ENCODE results near the gene KIAA1755.
"Not testable (repeated sequence)": the region's sequence is repeated elsewhere in the genome, so short reads cannot be mapped to it uniquely, and the experiment has no call there.

Gene KIAA1755

DNA sequence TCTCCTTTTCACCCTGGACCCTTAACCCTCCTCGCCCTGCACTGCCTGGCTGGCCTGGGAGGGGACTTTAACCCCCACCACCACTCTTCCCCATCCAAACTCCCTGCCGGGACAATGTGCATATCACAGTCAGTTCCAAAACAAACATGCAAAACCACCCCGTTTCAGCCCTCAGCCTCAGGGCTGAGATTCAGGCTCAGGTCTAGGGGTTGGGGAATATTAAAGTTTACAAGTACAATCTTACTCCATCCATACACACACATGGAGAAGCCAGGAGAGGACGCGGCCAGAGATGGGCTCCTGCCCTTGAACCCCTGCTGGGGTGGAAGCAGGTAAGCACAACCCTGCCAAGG, 534 bp downstream of the KIAA1755 start:
- DNase-seq (ENCODE audit: low read depth): no peak

DNA sequence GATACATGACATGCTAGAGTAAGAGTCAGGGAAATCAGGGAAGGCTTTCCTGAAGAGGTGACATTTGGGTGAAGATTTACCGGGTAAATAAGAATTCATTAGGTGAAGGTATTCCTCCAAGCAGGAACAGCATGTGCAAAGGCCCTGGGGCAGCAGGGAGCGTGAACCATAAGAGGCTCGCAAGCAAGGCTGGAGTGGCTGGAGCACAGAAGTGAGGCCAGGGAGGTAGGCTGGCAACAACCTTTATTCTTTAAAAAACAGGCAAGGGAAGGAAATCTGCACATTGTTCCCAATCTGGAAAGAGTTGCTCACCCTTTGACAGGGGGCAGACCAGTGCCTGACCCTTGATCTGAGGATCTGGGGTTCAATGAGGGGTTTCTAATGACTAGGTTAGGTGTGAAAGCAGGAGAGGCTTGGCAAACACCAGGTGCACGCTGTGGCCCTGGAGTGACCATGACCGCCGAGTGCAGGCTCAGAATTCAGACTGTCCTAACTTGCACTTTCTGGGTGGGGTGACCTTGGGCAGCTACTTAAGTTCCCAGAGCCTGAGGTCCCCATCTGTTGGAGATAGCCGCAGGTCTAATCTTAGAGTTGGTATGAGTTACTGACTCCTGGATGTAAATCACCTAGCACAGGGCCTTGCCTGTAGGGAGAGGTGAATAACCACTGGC, 1.9 kb downstream of the KIAA1755 start:
- no peak for DNase-seq (ENCODE audit: low read depth)

GRCh38 chr20:38256966-38257365, 3.6 kb downstream of the KIAA1755 start:
- DNase-seq (ENCODE audit: low read depth): no peak

- DNase-seq (ENCODE audit: low read depth): no peak
These were observed 4.5 kb downstream of the KIAA1755 start for GRCh38 chr20:38256021-38256420.

- DNase-seq (ENCODE audit: low read depth): no peak
These were observed 5.1 kb downstream of the KIAA1755 start for GRCh38 chr20:38255393-38255792.

DNA sequence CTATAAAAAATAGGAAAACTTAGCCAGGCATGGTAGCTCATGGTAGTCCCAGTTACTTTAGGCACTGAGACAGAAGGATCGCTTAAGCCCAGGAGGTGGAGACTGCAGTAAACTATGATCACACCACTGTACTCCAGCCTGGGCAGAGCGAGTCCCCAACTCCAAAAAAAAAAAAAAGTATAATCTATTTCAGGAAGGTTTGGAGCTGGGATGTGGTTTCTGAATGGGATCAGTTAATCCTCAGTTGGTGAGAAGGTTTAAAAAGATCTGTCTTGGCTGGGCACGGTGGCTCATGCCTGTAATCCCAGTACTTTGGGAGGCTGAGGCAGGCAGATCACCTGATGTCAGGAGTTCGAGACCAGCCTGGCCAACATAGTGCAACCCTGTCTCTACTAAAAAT, 5.9 kb downstream of the KIAA1755 start:
- DNase-seq (ENCODE audit: low read depth): not testable (repeated sequence)

DNA sequence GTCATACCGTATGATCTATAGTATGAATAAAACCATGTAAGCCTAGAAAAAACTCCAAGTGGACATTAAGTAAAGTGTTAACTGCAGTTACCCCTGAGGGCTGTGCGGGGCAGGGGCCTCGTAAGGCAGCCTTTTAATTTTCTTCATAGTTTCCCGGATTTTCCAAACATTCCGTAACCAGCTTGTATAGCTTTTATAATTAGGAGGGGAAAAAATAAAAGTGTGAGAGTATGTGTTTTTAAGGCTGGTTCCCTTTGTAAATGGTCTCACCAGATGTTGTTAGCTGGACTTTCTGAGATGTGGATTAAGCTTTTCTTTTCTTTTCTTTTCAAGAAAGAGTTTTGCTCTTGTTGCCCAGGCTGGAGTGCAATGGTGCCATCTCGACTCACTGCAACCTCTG, 7.0 kb downstream of the KIAA1755 start:
- DNase-seq (ENCODE audit: low read depth): no peak

GRCh38 chr20:38252292-38253288, 7.9 kb downstream of the KIAA1755 start:
- DNase-seq (ENCODE audit: low read depth): no peak

DNA sequence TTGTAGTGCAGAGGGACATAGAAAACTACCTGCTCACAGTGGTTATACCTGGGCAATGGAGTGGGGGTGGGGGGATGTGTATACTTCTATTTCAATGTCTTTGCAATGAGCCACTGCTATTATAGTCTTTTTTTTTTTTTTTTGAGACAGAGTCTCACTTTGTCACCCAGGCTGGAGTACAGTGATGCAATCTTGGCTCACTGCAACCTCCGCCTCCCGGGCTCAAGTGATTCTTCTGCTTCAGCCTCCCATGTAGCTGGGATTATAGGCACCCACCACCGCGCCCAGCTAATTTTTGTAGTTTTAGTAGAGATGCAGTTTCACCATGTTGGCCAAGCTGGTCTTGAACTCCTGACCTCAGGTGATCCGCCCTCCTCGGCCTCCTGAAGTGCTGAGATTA, 9.1 kb downstream of the KIAA1755 start:
- not testable (repeated sequence) for DNase-seq (ENCODE audit: low read depth)

DNA sequence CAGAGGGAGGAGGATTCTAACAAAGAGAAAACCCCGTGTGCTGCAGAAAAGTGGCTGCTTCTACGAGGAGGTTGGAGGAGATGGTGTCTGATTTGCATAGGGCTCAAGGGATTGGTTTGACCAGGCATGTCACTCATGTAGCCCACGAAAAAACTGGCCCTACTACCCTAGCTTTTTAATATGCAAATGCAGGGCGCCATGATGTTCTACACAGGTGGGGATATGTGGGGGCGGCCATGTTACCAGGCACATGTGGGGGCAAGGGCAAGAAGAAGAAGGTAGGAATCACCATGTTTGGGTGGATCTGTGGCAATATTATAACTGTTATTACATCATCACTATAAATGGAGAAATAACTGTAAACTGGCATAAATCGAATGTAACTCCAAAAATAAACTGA, 9.9 kb downstream of the KIAA1755 start:
- DNase-seq (ENCODE audit: low read depth): no peak

GRCh38 chr20:38249536-38250310, 10.8 kb downstream of the KIAA1755 start:
- no peak for DNase-seq (ENCODE audit: low read depth)

- DNase-seq (ENCODE audit: low read depth): no peak
These were observed 12.4 kb downstream of the KIAA1755 start for GRCh38 chr20:38248133-38248532.

DNA sequence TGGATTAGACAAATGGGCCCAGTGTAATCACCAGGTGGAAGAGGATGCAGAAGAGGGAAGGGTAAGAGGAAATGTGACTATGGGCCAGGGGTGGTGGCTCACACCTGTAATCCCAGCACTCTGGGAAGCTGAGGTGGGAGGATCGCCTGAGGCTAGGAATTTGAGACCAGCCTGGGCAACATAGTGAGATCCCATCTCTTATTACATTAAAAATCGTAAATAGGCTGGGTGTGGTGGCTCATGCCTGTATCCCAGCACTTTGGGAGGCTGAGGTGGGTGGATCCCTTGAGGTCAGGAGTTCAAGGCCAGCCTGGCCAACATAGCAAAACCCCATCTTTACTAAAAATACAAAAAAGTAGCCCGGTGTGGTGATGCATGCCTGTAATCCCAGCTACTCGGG, 12.8 kb downstream of the KIAA1755 start:
- DNase-seq (ENCODE audit: low read depth): not testable (repeated sequence)

DNA sequence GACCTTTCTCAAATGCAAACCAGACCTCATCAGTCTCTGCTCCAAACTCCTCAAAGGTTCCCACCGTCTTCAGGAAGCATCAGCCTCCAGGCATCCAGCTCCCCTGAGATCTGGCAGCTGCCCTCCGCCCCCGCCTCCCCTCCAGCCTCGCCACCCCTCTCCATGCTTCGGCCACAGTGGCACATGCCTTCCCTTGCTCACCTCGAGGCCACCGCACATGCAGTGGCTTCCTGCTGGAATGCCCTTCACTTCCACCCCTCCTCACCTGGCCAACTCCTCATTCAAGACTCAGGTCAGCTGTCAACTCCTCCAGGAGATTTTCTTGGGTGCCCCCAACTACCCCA, 13.4 kb downstream of the KIAA1755 start:
- DNase-seq (ENCODE audit: low read depth): no peak

DNA sequence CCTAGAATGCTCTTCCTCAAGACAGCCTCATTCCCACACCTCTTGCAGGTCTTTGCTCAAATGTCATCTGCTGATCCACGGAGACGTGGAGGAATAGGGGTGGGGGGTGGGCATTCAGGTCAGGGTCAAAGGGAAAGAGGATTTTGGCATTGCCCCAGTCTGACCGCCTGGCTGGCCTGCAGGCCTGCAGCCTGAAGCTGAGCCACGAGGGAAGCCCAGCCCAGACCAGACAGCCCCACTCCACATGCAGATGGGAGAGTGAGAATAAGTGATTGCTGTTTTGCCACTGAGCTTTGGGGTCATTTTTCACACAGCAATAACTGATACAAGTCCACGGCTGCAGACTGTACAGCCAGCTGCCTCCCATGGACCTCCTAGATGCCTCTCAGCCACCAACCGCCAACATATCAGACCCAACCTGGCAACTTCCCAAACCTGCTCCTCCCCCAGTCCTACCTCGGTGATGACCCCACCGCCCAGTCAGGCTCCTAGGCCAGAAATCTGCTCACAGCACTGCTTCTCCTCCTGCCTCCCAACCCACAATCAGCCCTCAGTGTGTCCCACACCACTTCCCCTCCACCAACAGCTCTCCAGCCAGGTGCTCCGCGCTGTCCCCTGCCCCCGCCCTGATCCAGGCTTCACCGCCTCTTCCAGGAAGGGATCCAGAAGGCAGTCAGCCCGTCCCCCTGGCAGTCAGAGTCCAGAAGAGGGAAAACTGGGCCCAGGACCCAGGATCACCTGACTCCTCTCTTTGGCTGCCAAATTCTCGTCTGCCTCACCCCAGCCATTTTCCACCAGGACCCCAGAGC, 14.0 kb downstream of the KIAA1755 start:
- no peak for DNase-seq (ENCODE audit: low read depth)

DNA sequence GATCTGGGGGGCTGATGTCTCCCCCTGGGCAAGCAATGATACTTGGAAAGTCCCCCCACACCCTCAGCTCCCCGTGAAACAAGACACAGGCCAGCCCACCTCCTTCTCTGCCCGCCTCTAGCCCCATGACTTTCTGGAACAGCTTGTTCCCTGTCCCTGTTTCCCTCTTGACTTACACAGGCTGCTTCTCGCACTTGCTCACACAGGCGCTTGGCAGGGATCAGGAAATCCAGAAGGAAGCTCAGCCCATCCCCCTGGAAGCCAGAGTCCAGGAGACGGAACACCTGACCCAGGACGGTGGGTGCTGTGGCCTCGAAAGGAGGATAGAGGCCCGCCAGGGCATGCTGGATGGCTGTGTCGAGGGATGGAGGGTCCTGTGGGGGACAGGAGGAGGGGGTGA, 14.8 kb downstream of the KIAA1755 start:
- no peak for DNase-seq (ENCODE audit: low read depth)

GRCh38 chr20:38243709-38244020, 16.9 kb downstream of the KIAA1755 start:
- no peak for DNase-seq (ENCODE audit: low read depth)

DNA sequence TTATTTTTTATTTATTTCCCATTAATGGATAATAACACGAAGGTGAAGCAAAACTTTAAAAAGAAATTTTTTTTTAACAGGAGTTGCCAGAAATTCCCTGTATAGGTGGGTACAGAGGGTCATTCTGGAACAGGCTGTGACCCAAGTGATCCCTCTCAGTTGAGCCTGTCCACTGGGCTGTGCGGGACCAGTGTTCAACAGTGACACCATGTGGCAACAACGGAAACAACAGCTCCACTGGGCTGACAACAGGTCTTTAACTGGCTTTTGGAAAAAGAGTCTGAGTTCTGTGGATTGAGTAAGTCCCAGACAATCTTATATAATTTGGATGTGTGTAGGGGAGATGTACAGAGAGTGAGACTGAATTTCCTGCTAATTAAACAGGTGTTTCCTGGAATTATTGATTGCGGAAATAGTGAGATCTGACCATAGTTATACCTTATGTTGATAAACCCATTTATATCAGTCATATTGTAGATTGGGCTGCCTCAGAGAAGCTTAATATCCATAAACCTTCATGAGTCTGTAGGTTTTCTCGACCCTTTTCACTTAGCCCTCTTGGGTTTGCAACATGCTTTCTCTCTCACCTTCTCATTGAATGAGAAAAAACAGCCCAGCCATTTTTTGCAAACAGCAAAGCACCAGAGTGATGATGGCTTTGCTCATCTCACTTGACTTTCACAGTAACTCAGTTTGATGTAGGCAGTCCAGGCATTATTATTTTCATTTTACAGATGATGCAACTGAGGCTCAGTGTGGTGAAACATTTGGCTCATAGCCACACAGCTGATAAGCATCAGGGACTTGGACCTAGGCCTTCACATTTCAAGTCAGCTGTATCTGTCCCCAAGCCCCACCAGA, 17.5 kb downstream of the KIAA1755 start:
- DNase-seq (ENCODE audit: low read depth): no peak

DNA sequence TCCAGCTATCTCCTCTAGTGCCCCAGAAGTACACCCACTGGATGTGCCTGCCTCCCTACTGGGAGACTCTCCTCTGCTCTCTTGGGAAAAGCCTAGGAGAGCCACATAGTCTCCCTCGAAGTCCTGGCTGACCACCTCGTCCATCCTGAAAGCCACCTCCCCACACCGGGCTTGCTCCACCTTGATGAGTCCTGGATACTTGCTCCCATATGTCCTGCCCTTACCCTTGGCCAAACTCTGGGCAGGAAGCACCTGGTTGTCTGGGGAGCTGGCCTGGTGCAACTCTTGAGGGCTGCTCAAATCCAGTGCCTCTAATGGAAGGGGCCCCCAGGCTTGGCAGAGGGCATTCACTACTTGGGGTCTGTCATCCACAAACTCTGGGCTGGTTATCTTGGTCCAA, 19.3 kb downstream of the KIAA1755 start:
- no peak for DNase-seq (ENCODE audit: low read depth)

DNA sequence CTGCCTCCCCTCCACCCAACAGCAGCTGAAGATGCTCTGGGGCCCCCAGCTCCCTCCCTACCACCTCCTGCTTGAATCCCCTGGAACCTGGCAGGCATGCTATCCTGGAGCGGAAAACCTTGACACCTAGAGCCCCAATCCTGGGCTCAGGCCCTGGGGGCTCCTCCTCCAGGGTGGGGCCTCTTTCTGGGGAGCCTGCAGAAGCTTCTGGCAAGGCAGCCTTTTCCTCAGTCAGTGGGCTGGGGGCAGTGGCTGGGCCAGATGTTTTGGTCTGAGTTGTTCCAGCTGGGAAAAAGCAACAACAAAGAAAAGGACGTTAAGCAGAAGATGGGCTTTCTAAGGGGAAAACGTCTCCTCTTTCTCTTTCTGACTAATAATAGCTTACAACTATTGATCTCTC, 21.1 kb downstream of the KIAA1755 start:
- no peak for DNase-seq (ENCODE audit: low read depth)

DNA sequence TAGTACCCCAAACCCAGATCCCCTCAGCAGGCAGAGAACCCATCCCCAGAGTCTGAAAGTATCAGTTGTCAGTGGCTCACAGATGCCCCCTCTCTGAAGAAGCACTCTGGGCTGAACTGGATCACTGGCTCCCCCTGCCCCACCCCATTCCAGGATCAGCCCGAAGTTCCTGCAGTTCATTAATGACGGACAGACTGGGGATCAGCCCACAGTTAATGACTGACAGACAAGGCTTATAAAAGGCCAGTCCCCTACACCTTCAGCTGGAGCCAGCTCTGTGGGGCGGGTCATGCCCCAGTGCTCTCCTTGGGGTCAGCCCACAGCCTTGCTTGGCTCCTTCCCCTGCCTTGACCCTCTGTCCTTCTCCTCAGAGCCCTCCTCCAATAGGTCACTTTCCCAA, 21.7 kb downstream of the KIAA1755 start:
- DNase-seq (ENCODE audit: low read depth): no peak

All from stimulated activated CD8-positive, alpha-beta memory T cell treated with anti-CD3 and anti-CD28 coated beads, Interleukin-7, amount 100 ng/mL, for 24 hours (primary cell).